Prostate gland (tissue), 2 donors: ENCODE results near the gene PPP1R13L. TPM values are rescaled to one million over a fixed set of nuclear protein-coding genes. Genes with fewer than 3 reads are reported as not detected.

Experiments used
- DNase-seq: peaks from one replicate; pipeline ENCODE4 v3.0.0-alpha.2; 2019; ENCODE audit warnings: low spot score
- H3K27ac ChIP-seq, 2 donors: fragments of 200-600 bp; sonication (generic); 2 replicates each; pipeline ENCODE4 v1.5.1; 2017 to 2019
- H3K27me3 ChIP-seq: fragments of 200-600 bp; sonication (generic); replicated peaks from 2 replicates; pipeline ENCODE4 v1.5.1; 2019; ENCODE audit not compliant: insufficient read depth
- H3K36me3 ChIP-seq, 2 donors: fragments of 200-600 bp; sonication (generic); 1 replicate in 1 of 2; 2 replicates in 1 of 2; pipeline versions ENCODE4 v1.5.1 to v1.8.1; 2017 to 2019
- H3K4me1 ChIP-seq: fragments of 200-600 bp; sonication (generic); replicated peaks from 2 replicates; pipeline ENCODE4 v1.5.1; 2019
- H3K4me3 ChIP-seq, 2 donors: fragments of 200-600 bp; sonication (generic); 2 replicates each; pipeline ENCODE4 v1.5.1; 2017 to 2019
- H3K9me3 ChIP-seq: fragments of 200-600 bp; sonication (generic); 2 replicates; pipeline ENCODE4 v1.5.1; 2017
- POLR2A ChIP-seq: fragments of 450-650 bp; IDR thresholded peaks from one replicate; pipeline ENCODE4 v1.6.1; 2016; ENCODE audit warnings: antibody characterized with exemption, mild to moderate bottlenecking
- POLR2AphosphoS5 ChIP-seq: sonication (generic); formaldehyde crosslinking; IDR thresholded peaks from one replicate; pipeline ENCODE4 v1.6.1; 2017; ENCODE audit warnings: antibody characterized with exemption
- WGBS: methylation state at CpG from one replicate; pipeline ENCODE4 v1.1.5; 2018; 5-methylcytosine and 5-hydroxymethylcytosine counted together
- intact Hi-C: fragments of 100-400 bp; cut with DNase I; formaldehyde crosslinking; loops from one replicate; pipeline ENCODE4 v1.14.2; 2022
- total RNA-seq, 2 donors: library from RNA; depleted of rRNA; stranded (reverse); fragments of >200 nt; gene quantifications; one replicate each; pipeline ENCODE4 v1.1.0, GENCODE V29; 2016
- TF ChIP-seq, protein P1 (sequence below), 4 experiments: fragments of 200-600 bp in 2 of 4; fragments of 450-650 bp in 2 of 4; sonication (generic) in 2 of 4; IDR thresholded peaks; 1 replicate in 3 of 4; 2 replicates in 1 of 4; pipeline ENCODE4 v1.5.1; 2016 to 2019; ENCODE audit warnings: antibody characterized with exemption in 4 of 4, mild to moderate bottlenecking in 2 of 4, moderate library complexity in 2 of 4

PPP1R13L gene
- total RNA-seq, 2 donors from 2014 or later, result 56.1 to 60.3 TPM

GRCh38 chr19:45403272-45403671 lies 1.6 kb downstream of the PPP1R13L start:
- 53% methylated on average over 4 of the region's 4 CpGs for WGBS
- Histone ChIP-seq H3K9me3 (no peaks in the 10 kb centered on the region), H3K4me1 (peaks cover 9% of the 10 kb centered on the region), H3K27me3 (no peaks in the 10 kb centered on the region), H3K27ac (peak overlapping the region in 1 of 2 donors; percentile 96), H3K4me3 (no peak overlapping the region), H3K36me3 (no peaks in the 10 kb centered on the region)
- TF ChIP-seq POLR2A (no peak), POLR2AphosphoS5 (no peak)
- TF ChIP-seq, protein P1, sequence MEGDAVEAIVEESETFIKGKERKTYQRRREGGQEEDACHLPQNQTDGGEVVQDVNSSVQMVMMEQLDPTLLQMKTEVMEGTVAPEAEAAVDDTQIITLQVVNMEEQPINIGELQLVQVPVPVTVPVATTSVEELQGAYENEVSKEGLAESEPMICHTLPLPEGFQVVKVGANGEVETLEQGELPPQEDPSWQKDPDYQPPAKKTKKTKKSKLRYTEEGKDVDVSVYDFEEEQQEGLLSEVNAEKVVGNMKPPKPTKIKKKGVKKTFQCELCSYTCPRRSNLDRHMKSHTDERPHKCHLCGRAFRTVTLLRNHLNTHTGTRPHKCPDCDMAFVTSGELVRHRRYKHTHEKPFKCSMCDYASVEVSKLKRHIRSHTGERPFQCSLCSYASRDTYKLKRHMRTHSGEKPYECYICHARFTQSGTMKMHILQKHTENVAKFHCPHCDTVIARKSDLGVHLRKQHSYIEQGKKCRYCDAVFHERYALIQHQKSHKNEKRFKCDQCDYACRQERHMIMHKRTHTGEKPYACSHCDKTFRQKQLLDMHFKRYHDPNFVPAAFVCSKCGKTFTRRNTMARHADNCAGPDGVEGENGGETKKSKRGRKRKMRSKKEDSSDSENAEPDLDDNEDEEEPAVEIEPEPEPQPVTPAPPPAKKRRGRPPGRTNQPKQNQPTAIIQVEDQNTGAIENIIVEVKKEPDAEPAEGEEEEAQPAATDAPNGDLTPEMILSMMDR (IDR thresholded peaks at IDR 0.05), result no peak
- DNase-seq, result no peak
- intact Hi-C loops, result no loop called here

DNA sequence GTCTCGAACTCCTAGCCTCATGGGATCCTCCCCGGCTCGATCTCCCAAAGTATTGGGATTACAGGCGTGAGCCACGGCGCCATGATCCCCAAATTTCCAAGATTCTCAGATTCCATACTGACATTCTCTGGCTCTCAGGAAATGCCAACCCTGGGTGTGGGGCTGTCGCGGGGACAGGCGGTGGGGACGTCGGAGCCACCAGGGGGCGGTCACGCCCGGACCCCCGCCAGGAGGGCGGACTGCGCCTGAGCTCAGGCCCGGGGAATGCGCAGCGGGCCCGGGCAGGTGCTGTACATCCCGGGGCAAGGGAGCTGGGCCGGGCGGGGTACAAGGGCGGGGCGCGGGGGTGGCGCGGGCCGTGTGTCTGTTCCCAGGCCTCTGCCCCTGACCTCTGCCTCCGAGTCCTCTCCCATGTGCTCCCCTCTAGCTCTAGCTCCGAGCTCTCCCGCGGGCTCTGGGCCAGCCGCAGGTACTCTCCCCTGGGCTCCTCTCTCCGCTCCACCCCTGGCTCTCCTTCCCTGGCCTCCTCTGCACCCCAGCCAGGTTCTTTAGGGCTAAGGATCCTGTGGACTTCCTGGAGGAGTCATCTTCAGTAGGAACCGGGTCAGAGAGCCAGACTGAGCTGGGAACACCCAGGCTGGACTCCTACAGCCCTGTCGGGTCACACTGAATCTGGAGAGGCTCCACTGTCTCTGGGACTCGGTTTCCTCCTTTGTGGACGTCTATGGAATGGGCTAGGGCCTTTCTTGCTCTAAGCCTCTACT lies 2.4 kb downstream of the PPP1R13L start:
- Histone ChIP-seq H3K36me3 (no peaks in the 10 kb centered on the region), H3K4me3 (peak overlapping the region in 1 of 2 donors; percentile 6), H3K9me3 (no peaks in the 10 kb centered on the region), H3K4me1 (peaks cover 8% of the 10 kb centered on the region), H3K27me3 (no peaks in the 10 kb centered on the region), H3K27ac (peak overlapping the region; percentile 5 to 54)
- 13% methylated on average over 35 of the region's 40 CpGs for WGBS
- TF ChIP-seq POLR2A (no peak), POLR2AphosphoS5 (peak; percentile 18)
- TF ChIP-seq, protein P1 (IDR thresholded peaks at IDR 0.05), result peak in 3 of 4 experiments; percentile 48 to 78 (median 53)
- intact Hi-C loops, result no loop called here
- DNase-seq, result peak; percentile 49

- intact Hi-C loops, result no loop called here
- H3K27ac ChIP-seq, result no peak overlapping the region
- H3K4me1 ChIP-seq, result peaks cover 1% of the 10 kb centered on the region
- H3K4me3 ChIP-seq, result no peak overlapping the region
- no peaks in the 10 kb centered on the region for H3K27me3 ChIP-seq
- WGBS, result 90% methylated on average over 6 of the region's 6 CpGs
- DNase-seq, result no peak
- no peaks in the 10 kb centered on the region for H3K36me3 ChIP-seq
- no peaks in the 10 kb centered on the region for H3K9me3 ChIP-seq
- TF ChIP-seq, protein P1 (IDR thresholded peaks at IDR 0.05), result no peak
- TF ChIP-seq POLR2A (no peak), POLR2AphosphoS5 (no peak)
Measured at GRCh38 chr19:45401815-45402214, 3.1 kb downstream of the PPP1R13L start.

DNA sequence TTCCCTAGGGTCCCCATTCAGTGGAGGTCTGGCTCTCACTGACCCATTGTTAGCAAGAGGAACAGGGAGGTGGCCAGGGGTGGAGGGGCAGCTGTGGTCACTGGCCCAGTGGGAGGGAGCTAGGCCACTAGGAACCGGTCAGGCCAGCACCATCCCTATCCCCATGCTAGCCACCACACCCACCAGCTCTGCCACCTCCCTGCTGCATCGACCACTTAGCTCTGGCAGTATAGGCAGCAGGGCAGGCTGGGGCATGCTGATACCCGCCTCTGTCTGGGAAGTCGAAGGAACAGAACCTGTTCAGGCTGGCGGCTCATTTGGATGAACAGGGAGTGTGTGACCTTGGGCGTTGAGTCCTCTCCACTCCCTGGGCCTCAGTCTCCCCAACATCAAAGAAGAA lies 4.7 kb downstream of the PPP1R13L start:
- 49% methylated on average over 5 of the region's 6 CpGs for WGBS
- Histone ChIP-seq H3K9me3 (no peaks in the 10 kb centered on the region), H3K4me3 (no peak overlapping the region), H3K27me3 (no peaks in the 10 kb centered on the region), H3K36me3 (no peaks in the 10 kb centered on the region), H3K27ac (no peak overlapping the region), H3K4me1 (no peaks in the 10 kb centered on the region)
- intact Hi-C loops, result no loop called here
- DNase-seq, result peak; percentile 67
- no peak for TF ChIP-seq POLR2A
- TF ChIP-seq POLR2AphosphoS5, result peak; percentile 46

- Histone ChIP-seq H3K9me3 (no peaks in the 10 kb centered on the region), H3K4me3 (no peak overlapping the region), H3K27ac (no peak overlapping the region), H3K36me3 (no peaks in the 10 kb centered on the region), H3K4me1 (no peaks in the 10 kb centered on the region), H3K27me3 (no peaks in the 10 kb centered on the region)
- no peak for DNase-seq
- intact Hi-C loops, result no loop called here
- 71% methylated on average over 58 of the region's 59 CpGs for WGBS
- TF ChIP-seq, protein P1 (IDR thresholded peaks at IDR 0.05), result no peak
- no peak for TF ChIP-seq POLR2AphosphoS5
- no peak for TF ChIP-seq POLR2A
Measured at GRCh38 chr19:45395821-45396617, 8.8 kb downstream of the PPP1R13L start.
